SK-N-SH (cell line): ENCODE data around the gene SLC25A42. TPM values are rescaled to one million over a fixed set of nuclear protein-coding genes. Genes with fewer than 3 reads are reported as not detected.

Experiments used
- CTCF ChIA-PET: fragments of 300-600, 350-600 bp; formaldehyde crosslinking; extraction: SDS; loops from one replicate; lab custom pipeline; 2021; lab: Yijun Ruan, JAX
- POLR2A ChIA-PET: fragments of 350-600 bp; sonication (Branson Sonifier 250); formaldehyde crosslinking; extraction: SDS; loops from one replicate; lab custom pipeline; 2020; ENCODE audit warnings: antibody characterized with exemption, inconsistent platforms; lab: Yijun Ruan, JAX
- DNase-seq: peaks from one replicate; pipeline ENCODE4 v3.0.0; 2012
- H2AFZ ChIP-seq: fragments of 200-600 bp; sonication (generic); 2 replicates; pipeline ENCODE4 v1.8.1; 2016; ENCODE audit warnings: antibody characterized with exemption, mild to moderate bottlenecking, low read depth
- H3F3A ChIP-seq: fragments of 200-600 bp; sonication (generic); replicated peaks from 2 replicates; pipeline ENCODE3; 2016; ENCODE audit warnings: antibody characterized with exemption, mild to moderate bottlenecking; ENCODE audit not compliant: insufficient read depth
- H3K27ac ChIP-seq, 2 experiments: fragments of 200-500 bp in 1 of 2; fragments of 200-600 bp in 1 of 2; sonication (Bioruptor generic) in 1 of 2; sonication (generic), shearing (Covaris generic) in 1 of 2; 2 replicates each; pipeline versions ENCODE4 v1.5.1 to v1.6.1; 2014 to 2016; ENCODE audit warnings: low read depth in 2 of 2, inconsistent platforms in 1 of 2, low read length in 1 of 2, mild to moderate bottlenecking in 1 of 2, mixed read lengths in 1 of 2
- H3K27me3 ChIP-seq: fragments of 200-600 bp; sonication (generic), shearing (Covaris generic); 2 replicates; pipeline ENCODE4 v1.6.1; 2016; ENCODE audit warnings: mixed run types; ENCODE audit not compliant: insufficient read depth
- H3K36me3 ChIP-seq, 2 experiments: fragments of 200-500 bp in 1 of 2; fragments of 200-600 bp in 1 of 2; sonication (Bioruptor generic) in 1 of 2; sonication (generic) in 1 of 2; replicated peaks in 1 of 2; 2 replicates each; pipeline versions ENCODE3 to v1.5.1; 2014 to 2016; ENCODE audit warnings: low read length in 1 of 2, mild to moderate bottlenecking in 1 of 2; ENCODE audit not compliant: insufficient read depth in 2 of 2, control insufficient read depth in 1 of 2
- H3K4me1 ChIP-seq, 2 experiments: fragments of 200-500 bp in 1 of 2; fragments of 200-600 bp in 1 of 2; sonication (Bioruptor generic) in 1 of 2; sonication (generic), shearing (Covaris generic) in 1 of 2; 2 replicates each; pipeline versions ENCODE4 v1.5.1 to v1.6.1; 2014 to 2016; ENCODE audit warnings: low read depth in 1 of 2, low read length in 1 of 2, mixed run types in 1 of 2; ENCODE audit not compliant: insufficient read depth in 2 of 2, control insufficient read depth in 1 of 2
- H3K4me2 ChIP-seq: fragments of 200-600 bp; sonication (generic), shearing (Covaris generic); 2 replicates; pipeline ENCODE4 v1.6.1; 2017; ENCODE audit warnings: mixed run types
- H3K4me3 ChIP-seq, 2 experiments: fragments of 200-500 bp in 1 of 2; fragments of 200-600 bp in 1 of 2; sonication (Bioruptor generic) in 1 of 2; sonication (generic), shearing (Covaris generic) in 1 of 2; 2 replicates each; pipeline versions ENCODE4 v1.5.1 to v1.8.1; 2014 to 2016; ENCODE audit warnings: low read depth in 2 of 2, inconsistent platforms in 1 of 2, low read length in 1 of 2, mild to moderate bottlenecking in 1 of 2, mixed read lengths in 1 of 2, moderate library complexity in 1 of 2
- H3K79me2 ChIP-seq: fragments of 200-600 bp; sonication (generic); 2 replicates; pipeline ENCODE4 v1.8.1; 2017; ENCODE audit warnings: mild to moderate bottlenecking; ENCODE audit not compliant: insufficient read depth
- H3K9ac ChIP-seq: fragments of 200-600 bp; sonication (generic); 2 replicates; pipeline ENCODE4 v1.6.1; 2017; ENCODE audit warnings: mixed run types
- H3K9me2 ChIP-seq: fragments of 200-600 bp; sonication (generic); 2 replicates; pipeline ENCODE4 v1.6.1; 2017; ENCODE audit warnings: mixed run types
- H3K9me3 ChIP-seq: fragments of 200-600 bp; sonication (generic); 2 replicates; pipeline ENCODE4 v1.6.1; 2017; ENCODE audit warnings: mixed run types, mild to moderate bottlenecking, moderate library complexity
- H4K20me1 ChIP-seq: fragments of 200-600 bp; sonication (generic); 2 replicates; pipeline ENCODE4 v1.6.1; 2017; ENCODE audit warnings: mild to moderate bottlenecking, mixed run types; ENCODE audit not compliant: insufficient read depth
- ELF1 ChIP-seq: IDR thresholded peaks from 2 replicates; pipeline ENCODE4 v1.4.0; 2012
- FOXM1 ChIP-seq: IDR thresholded peaks from 2 replicates; pipeline ENCODE4 v1.4.0; 2012; ENCODE audit warnings: low read depth, mild to moderate bottlenecking
- SIN3A ChIP-seq: IDR thresholded peaks from 2 replicates; pipeline ENCODE4 v1.6.1; 2012; ENCODE audit warnings: low read depth, mild to moderate bottlenecking, low read length, moderate library complexity, borderline replicate concordance
- TAF1 ChIP-seq: IDR thresholded peaks from 2 replicates; pipeline ENCODE4 v1.6.1; 2012; ENCODE audit warnings: low read depth, mild to moderate bottlenecking, low read length, moderate library complexity, borderline replicate concordance
- TCF12 ChIP-seq: IDR thresholded peaks from 2 replicates; pipeline ENCODE4 v1.4.0; 2012
- WGBS: methylation state at CpG from one replicate; pipeline ENCODE4 v1.1.6; 2017; ENCODE audit warnings: low lambda C conversion rate; 5-methylcytosine and 5-hydroxymethylcytosine counted together
- polyA plus RNA-seq, 3 experiments: library from polyadenylated mRNA; depleted of rRNA; stranded (reverse); fragments of >200 nt; gene quantifications; 2 replicates each; pipeline ENCODE4 v1.2.3, GENCODE V29; 2012
- TF ChIP-seq, protein P1 (sequence below): IDR thresholded peaks from 2 replicates; pipeline ENCODE4 v1.4.0; 2012; ENCODE audit warnings: low read depth, borderline replicate concordance

SLC25A42 gene
- polyA plus RNA-seq, 1 of the 3 experiments (the other 2 are of a cell fraction) = 6.1 TPM

DNA sequence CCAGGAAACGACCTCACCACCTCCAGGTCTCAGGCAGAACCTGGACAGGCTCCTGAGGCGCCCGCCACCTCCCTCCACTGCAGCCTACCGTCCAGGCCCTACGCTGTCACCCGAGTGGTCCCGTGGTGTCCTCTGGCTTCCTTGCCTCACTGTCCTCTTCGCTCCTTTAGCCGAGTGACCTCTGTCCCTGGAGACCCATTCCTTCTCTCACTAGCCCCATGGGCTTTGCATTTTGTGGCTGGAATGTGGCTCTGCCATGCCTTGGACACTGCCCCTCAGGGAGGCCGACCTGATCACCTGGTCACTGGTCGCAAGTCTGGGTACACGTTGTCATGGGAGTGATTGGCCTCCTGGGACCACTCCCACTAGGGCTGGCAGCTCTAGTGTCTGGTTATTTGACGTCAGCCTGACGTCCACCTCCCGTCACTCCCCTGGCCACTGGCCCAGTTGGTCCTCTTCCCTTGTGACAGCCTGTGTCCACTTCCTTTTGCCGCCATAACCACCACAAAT, 17.9 kb downstream of the SLC25A42 start:
- H3K4me1 ChIP-seq = no peaks in the 10 kb centered on the region; a peak in 1 of 4 replicates
- 88% methylated on average over 14 of the region's 16 CpGs for WGBS
- no peak for DNase-seq
- no peaks in the 10 kb centered on the region for H3K9me3 ChIP-seq
- no peak overlapping the region for H3K9ac ChIP-seq
- no peak overlapping the region for H3K27ac ChIP-seq
- no peaks in the 10 kb centered on the region for H3K79me2 ChIP-seq
- CTCF ChIA-PET = no interaction called here
- H3K27me3 ChIP-seq = no peaks in the 10 kb centered on the region
- POLR2A ChIA-PET = no interaction called here
- H3F3A ChIP-seq = no peaks in the 10 kb centered on the region
- H3K36me3 ChIP-seq = no peaks in the 10 kb centered on the region
- no peak for TF ChIP-seq FOXM1
- no peak for TF ChIP-seq ELF1
- no peak for TF ChIP-seq SIN3A
- TF ChIP-seq TCF12 = no peak
- TF ChIP-seq, protein P1, sequence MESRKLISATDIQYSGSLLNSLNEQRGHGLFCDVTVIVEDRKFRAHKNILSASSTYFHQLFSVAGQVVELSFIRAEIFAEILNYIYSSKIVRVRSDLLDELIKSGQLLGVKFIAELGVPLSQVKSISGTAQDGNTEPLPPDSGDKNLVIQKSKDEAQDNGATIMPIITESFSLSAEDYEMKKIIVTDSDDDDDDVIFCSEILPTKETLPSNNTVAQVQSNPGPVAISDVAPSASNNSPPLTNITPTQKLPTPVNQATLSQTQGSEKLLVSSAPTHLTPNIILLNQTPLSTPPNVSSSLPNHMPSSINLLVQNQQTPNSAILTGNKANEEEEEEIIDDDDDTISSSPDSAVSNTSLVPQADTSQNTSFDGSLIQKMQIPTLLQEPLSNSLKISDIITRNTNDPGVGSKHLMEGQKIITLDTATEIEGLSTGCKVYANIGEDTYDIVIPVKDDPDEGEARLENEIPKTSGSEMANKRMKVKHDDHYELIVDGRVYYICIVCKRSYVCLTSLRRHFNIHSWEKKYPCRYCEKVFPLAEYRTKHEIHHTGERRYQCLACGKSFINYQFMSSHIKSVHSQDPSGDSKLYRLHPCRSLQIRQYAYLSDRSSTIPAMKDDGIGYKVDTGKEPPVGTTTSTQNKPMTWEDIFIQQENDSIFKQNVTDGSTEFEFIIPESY = no peak
- H3K4me2 ChIP-seq = no peak overlapping the region
- no peak overlapping the region for H2AFZ ChIP-seq
- no peaks in the 10 kb centered on the region for H3K9me2 ChIP-seq
- no peaks in the 10 kb centered on the region for H4K20me1 ChIP-seq
- no peak overlapping the region for H3K4me3 ChIP-seq

GRCh38 chr19:19083413-19084178, 19.8 kb downstream of the SLC25A42 start:
- H3F3A ChIP-seq = no peaks in the 10 kb centered on the region
- no peak overlapping the region for H3K4me2 ChIP-seq
- H3K27ac ChIP-seq = no peak overlapping the region
- H3K27me3 ChIP-seq = no peaks in the 10 kb centered on the region
- H3K9me3 ChIP-seq = no peaks in the 10 kb centered on the region
- no peak overlapping the region for H3K9ac ChIP-seq
- H3K79me2 ChIP-seq = no peaks in the 10 kb centered on the region
- no peak for DNase-seq
- ChIA-PET CTCF (no interaction called here), POLR2A (no interaction called here)
- TF ChIP-seq TAF1 (no peak), FOXM1 (no peak)
- H3K4me3 ChIP-seq = no peak overlapping the region
- no peaks in the 10 kb centered on the region for H4K20me1 ChIP-seq
- 77% methylated on average over 6 of the region's 10 CpGs for WGBS
- H3K9me2 ChIP-seq = no peaks in the 10 kb centered on the region
- no peaks in the 10 kb centered on the region for H3K36me3 ChIP-seq
- H3K4me1 ChIP-seq = no peaks in the 10 kb centered on the region; a peak in 1 of 4 replicates
- H2AFZ ChIP-seq = no peak overlapping the region

DNA sequence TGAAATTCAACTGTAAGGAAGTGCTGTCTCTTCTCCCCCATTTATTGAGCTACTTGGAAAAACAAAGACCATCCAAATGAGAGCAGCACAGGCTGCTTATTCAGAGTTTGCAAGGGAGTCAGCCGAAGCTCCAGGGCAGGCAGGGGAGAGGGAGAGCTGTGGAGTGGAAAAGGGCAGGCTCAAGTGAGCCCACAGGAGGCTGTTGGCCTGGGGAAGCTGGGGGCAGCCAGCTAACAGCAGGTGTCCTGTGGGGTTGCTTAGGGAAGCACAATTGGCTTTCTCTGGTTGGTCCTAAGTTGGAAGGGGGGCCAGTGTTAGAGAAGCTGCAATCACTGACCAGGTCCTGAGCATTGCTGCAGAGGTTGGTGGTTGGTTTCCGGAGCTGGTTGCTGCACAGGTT, 23.9 kb downstream of the SLC25A42 start:
- Histone ChIP-seq H3F3A (no peaks in the 10 kb centered on the region), H3K27ac (no peak overlapping the region), H3K4me3 (no peak overlapping the region), H3K27me3 (no peaks in the 10 kb centered on the region), H2AFZ (no peak overlapping the region), H3K4me2 (no peak overlapping the region), H3K9ac (no peak overlapping the region), H4K20me1 (no peaks in the 10 kb centered on the region), H3K9me3 (no peaks in the 10 kb centered on the region), H3K4me1 (no peaks in the 10 kb centered on the region), H3K79me2 (no peaks in the 10 kb centered on the region), H3K36me3 (no peaks in the 10 kb centered on the region), H3K9me2 (no peaks in the 10 kb centered on the region)
- 88% methylated on average over 1 of the region's 2 CpGs for WGBS
- ChIA-PET POLR2A (no interaction called here), CTCF (interaction anchor here (0.8 kb wide), 1 partner anchor 28 kb away, joined by 3 read pairs; no protein-coding TSS in a partner anchor)
- TF ChIP-seq, protein P1 = no peak
- DNase-seq = no peak
